ENCODE measurements around the gene ACOX1. TPM values are rescaled to one million over a fixed set of nuclear protein-coding genes. Genes with fewer than 3 reads are reported as not detected.

ACOX1 gene
- total and polyA plus RNA-seq, 4 donors, result 33.3 to 293 (median 63.4) TPM

DNA sequence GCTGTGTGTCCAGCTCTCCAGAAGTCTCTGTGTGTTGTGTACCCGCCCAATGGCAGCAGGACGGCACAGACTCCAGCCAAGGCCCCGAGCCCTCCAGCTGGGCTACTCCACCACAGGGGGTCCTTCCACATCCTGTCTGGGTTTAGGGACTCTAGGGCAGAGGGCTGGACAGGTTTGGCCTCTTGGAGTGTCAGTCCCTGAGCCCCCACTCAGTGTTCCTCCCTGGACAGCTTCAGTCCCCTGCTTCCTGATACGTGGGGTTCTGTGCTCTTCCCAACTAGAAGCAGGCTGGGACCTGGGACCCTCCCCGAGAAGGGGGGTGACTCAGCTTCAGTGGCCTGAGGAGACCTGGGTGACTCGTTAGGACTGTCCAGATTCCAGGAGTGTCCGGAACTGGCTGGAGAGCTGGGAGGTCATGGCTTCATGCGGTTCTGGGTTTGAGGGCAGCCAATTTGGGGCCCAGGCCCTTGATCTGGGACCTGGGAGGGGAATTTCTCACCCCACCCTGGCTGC lies 25.8 kb upstream of the ACOX1 start:
- WGBS, result 88% methylated on average over 8 of the region's 8 CpGs
- H3K27ac ChIP-seq (ENCODE audit: low read depth in 1 of 2, low read length in 2 of 2), result peak overlapping the region; percentile 60 to 65
- no peaks in the 10 kb centered on the region for H3K9me3 ChIP-seq (ENCODE audit: control insufficient read depth in 4 of 4, low read length in 3 of 4)
- peaks cover 0 to 2% (median 0%) of the 10 kb centered on the region in 4 donors for H3K36me3 ChIP-seq (ENCODE audit: control insufficient read depth in 4 of 4, insufficient read depth in 3 of 4, low read depth in 1 of 4, low read length in 3 of 4)
- TF ChIP-seq NR2F2 (IDR thresholded peaks at IDR 0.05), result no peak
- TF ChIP-seq, protein P1, sequence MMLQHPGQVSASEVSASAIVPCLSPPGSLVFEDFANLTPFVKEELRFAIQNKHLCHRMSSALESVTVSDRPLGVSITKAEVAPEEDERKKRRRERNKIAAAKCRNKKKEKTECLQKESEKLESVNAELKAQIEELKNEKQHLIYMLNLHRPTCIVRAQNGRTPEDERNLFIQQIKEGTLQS (IDR thresholded peaks at IDR 0.05), result no peak
- TF ChIP-seq TAF1 (conservative IDR thresholded peaks at IDR 0.05), result no peak
- TF ChIP-seq FOXA2 (IDR thresholded peaks at IDR 0.05), result no peak
- no peak for TF ChIP-seq HNF4A (conservative IDR thresholded peaks at IDR 0.05)
- TF ChIP-seq RAD21 (IDR thresholded peaks at IDR 0.05), result no peak
- TF ChIP-seq REST (IDR thresholded peaks at IDR 0.05), result no peak
- no peak for TF ChIP-seq GABPA (IDR thresholded peaks at IDR 0.05 in 1 of 2, conservative IDR thresholded peaks at IDR 0.05 in 1 of 2)
- TF ChIP-seq FOXA1 (IDR thresholded peaks at IDR 0.05), result no peak
- H3K4me1 ChIP-seq (ENCODE audit: control insufficient read depth in 4 of 4, insufficient read depth in 4 of 4, low read length in 3 of 4), result peaks cover 15 to 56% (median 41%) of the 10 kb centered on the region in 4 donors
- H3K27me3 ChIP-seq (ENCODE audit: control insufficient read depth in 4 of 4, insufficient read depth in 4 of 4, low read length in 3 of 4), result no peaks in the 10 kb centered on the region
- no peak for DNase-seq (ENCODE audit: low spot score)
- H3K9ac ChIP-seq (ENCODE audit: low read depth in 1 of 2, low read length in 2 of 2), result peak overlapping the region in 1 of 2 donors; percentile 6
- no peak overlapping the region for H3K4me3 ChIP-seq (ENCODE audit: low read depth in 1 of 3, low read length in 3 of 3)

DNA sequence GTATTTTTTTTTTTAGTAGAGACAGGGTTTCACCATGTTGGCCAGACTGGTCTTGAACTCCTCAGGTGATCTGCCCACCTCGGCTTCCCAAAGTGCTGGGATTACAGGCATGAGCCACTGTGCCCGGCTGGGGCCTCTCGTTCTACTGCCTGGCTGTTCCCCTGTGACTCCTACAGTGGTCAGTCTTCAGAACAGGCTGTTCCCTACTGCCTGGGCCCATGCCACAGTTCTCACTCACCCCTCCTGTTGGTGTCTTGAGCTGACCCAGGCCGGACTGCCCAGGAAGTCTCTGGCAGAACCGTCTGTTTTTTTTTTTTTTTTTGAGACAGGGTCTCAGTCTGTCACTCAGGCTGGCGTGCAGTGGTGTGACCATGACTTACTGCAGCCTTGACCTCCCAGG lies 24.9 kb upstream of the ACOX1 start:
- H3K4me1 ChIP-seq (ENCODE audit: control insufficient read depth in 4 of 4, insufficient read depth in 4 of 4, low read length in 3 of 4), result peaks cover 17 to 63% (median 47%) of the 10 kb centered on the region in 4 donors
- WGBS, result 46% methylated on average over 6 of the region's 6 CpGs
- H3K4me3 ChIP-seq (ENCODE audit: low read depth in 1 of 3, low read length in 3 of 3), result no peak overlapping the region
- peaks cover 0 to 2% (median 0%) of the 10 kb centered on the region in 4 donors for H3K36me3 ChIP-seq (ENCODE audit: control insufficient read depth in 4 of 4, insufficient read depth in 3 of 4, low read depth in 1 of 4, low read length in 3 of 4)
- TF ChIP-seq EGR1 (IDR thresholded peaks at IDR 0.05; ENCODE audit: low read depth in 2 of 2) (no peak), RAD21 (IDR thresholded peaks at IDR 0.05) (no peak), HNF4G (IDR thresholded peaks at IDR 0.05) (no peak), REST (IDR thresholded peaks at IDR 0.05) (no peak), FOXA2 (IDR thresholded peaks at IDR 0.05) (no peak), RXRA (IDR thresholded peaks at IDR 0.05) (no peak), GABPA (IDR thresholded peaks at IDR 0.05 in 1 of 2, conservative IDR thresholded peaks at IDR 0.05 in 1 of 2) (no peak), JUND (IDR thresholded peaks at IDR 0.05) (no peak), HNF4A (conservative IDR thresholded peaks at IDR 0.05) (no peak), YY1 (IDR thresholded peaks at IDR 0.05) (no peak), CTCF (IDR thresholded peaks at IDR 0.05; ENCODE audit: low read depth, low read length, missing input control) (no peak)
- TF ChIP-seq, protein P2, sequence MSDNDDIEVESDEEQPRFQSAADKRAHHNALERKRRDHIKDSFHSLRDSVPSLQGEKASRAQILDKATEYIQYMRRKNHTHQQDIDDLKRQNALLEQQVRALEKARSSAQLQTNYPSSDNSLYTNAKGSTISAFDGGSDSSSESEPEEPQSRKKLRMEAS (IDR thresholded peaks at IDR 0.05), result no peak
- no peaks in the 10 kb centered on the region for H3K9me3 ChIP-seq (ENCODE audit: control insufficient read depth in 4 of 4, low read length in 3 of 4)
- DNase-seq (ENCODE audit: low spot score), result no peak
- no peaks in the 10 kb centered on the region for H3K27me3 ChIP-seq (ENCODE audit: control insufficient read depth in 4 of 4, insufficient read depth in 4 of 4, low read length in 3 of 4)
- no peak overlapping the region for H3K9ac ChIP-seq (ENCODE audit: low read depth in 1 of 2, low read length in 2 of 2)
- peak overlapping the region; percentile 65 to 89 for H3K27ac ChIP-seq (ENCODE audit: low read depth in 1 of 2, low read length in 2 of 2)
